ENCODE data around the gene KCNAB1. TPM values are rescaled to one million over a fixed set of nuclear protein-coding genes. Genes with fewer than 3 reads are reported as not detected.

The KCNAB1 gene
- total and polyA plus RNA-seq, 2 donors (not counting 1 experiment from before 2014, with no cell fraction given): 0.03 to 0.33 TPM

DNA sequence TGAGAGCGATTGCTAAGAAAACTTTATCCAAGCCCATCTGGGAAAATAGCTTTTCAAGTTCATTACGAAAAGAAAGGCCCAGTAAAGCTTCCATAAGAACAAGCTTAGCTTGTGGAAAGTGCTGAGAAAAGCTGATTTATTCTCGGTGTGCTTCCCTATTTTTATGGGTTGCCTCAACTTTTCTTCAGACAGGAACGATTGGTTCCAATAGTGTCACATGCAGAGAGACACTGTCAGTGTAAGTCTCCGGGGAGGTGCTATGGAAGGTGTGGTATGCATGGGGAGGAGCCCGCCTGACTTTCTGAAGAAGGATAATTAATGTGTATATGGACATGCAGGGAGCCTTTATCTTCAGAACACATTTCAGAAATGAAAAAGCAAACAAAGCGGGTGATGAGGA is 257.3 kb downstream of the KCNAB1 start:
- Histone ChIP-seq H3K27ac (ENCODE audit: insufficient read depth, low read length) (no peak overlapping the region), H3K79me2 (ENCODE audit: control insufficient read depth, insufficient read depth, low read length) (no peaks in the 10 kb centered on the region), H4K20me1 (ENCODE audit: control insufficient read depth, extremely low read depth, insufficient read depth, low read length) (no peaks in the 10 kb centered on the region), H3K9me3 (ENCODE audit: control insufficient read depth, insufficient read depth, low read depth, low read length) (no peaks in the 10 kb centered on the region), H3K36me3 (ENCODE audit: control insufficient read depth, insufficient read depth, low read length) (no peaks in the 10 kb centered on the region), H3K4me1 (ENCODE audit: control insufficient read depth, extremely low read depth, insufficient read depth, low read length) (no peaks in the 10 kb centered on the region), H3K4me3 (replicated peaks in 1 of 4; ENCODE audit: control extremely low read depth in 1 of 4, insufficient read depth in 1 of 4, low read depth in 3 of 4, low read length in 4 of 4) (no peak overlapping the region), H3K27me3 (ENCODE audit: control insufficient read depth, insufficient read depth, low read length) (peaks cover 2% of the 10 kb centered on the region), H2AFZ (ENCODE audit: low read length) (no peak overlapping the region), H3K9ac (ENCODE audit: insufficient read depth, low read length) (no peak overlapping the region), H3K4me2 (ENCODE audit: extremely low read depth, insufficient read depth, low read length) (no peak overlapping the region)
- TF ChIP-seq EZH2 (IDR thresholded peaks at IDR 0.05; ENCODE audit: low read length, missing control alignments): no peak
- TF ChIP-seq, protein P1, sequence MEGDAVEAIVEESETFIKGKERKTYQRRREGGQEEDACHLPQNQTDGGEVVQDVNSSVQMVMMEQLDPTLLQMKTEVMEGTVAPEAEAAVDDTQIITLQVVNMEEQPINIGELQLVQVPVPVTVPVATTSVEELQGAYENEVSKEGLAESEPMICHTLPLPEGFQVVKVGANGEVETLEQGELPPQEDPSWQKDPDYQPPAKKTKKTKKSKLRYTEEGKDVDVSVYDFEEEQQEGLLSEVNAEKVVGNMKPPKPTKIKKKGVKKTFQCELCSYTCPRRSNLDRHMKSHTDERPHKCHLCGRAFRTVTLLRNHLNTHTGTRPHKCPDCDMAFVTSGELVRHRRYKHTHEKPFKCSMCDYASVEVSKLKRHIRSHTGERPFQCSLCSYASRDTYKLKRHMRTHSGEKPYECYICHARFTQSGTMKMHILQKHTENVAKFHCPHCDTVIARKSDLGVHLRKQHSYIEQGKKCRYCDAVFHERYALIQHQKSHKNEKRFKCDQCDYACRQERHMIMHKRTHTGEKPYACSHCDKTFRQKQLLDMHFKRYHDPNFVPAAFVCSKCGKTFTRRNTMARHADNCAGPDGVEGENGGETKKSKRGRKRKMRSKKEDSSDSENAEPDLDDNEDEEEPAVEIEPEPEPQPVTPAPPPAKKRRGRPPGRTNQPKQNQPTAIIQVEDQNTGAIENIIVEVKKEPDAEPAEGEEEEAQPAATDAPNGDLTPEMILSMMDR (conservative IDR thresholded peaks at IDR 0.05 in 1 of 2, IDR thresholded peaks at IDR 0.05 in 1 of 2; ENCODE audit: low read depth in 1 of 2, low read length in 2 of 2): no peak
- DNase-seq (ENCODE audit: low read depth in 2 of 2): no peak

DNA sequence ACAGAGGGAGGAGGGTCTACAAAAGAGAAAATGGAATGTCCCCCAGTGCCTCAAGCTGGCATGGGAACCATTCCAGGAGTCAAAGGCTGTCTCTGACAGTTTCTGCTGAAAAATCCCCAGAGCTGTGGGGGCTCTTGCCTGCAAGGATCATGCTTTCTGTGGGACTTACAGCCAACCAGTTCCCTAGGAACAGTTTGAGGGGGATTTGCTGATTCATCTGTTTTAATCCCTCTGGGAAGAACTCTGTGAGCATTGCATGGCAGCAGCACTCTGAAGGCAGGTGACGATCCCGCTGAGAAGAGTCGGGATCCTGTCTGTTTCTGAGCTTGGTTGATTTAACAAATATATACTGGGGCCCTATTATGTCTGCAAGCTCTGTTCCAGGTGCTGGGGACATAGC is 258.5 kb downstream of the KCNAB1 start:
- no peaks in the 10 kb centered on the region for H3K4me1 ChIP-seq (ENCODE audit: control insufficient read depth, extremely low read depth, insufficient read depth, low read length)
- H3K79me2 ChIP-seq (ENCODE audit: control insufficient read depth, insufficient read depth, low read length): no peaks in the 10 kb centered on the region
- TF ChIP-seq, protein P1 (conservative IDR thresholded peaks at IDR 0.05 in 1 of 2, IDR thresholded peaks at IDR 0.05 in 1 of 2; ENCODE audit: low read depth in 1 of 2, low read length in 2 of 2): no peak
- TF ChIP-seq EZH2 (IDR thresholded peaks at IDR 0.05; ENCODE audit: low read length, missing control alignments): no peak

DNA sequence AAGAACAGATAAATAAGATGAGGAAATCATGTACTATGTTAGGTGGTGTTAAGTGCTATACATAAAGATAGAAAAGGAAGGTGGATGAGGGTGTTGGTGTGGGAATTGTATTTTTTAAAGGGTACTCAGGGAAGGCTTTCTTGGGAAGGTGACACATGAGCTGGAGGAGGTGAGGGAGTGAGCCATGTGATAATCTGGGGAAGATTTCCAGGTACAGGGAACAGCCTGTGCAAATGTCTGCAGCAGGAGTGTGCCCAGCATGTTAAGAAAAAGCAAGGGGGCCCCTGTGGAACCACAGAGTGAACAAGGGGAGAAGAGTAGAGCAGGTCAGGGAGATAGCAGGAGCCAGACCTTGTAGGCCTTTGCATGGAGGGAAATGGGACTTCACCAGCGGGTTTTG is 258.9 kb downstream of the KCNAB1 start:
- H3K36me3 ChIP-seq (ENCODE audit: control insufficient read depth, insufficient read depth, low read length): no peaks in the 10 kb centered on the region
- H3K9ac ChIP-seq (ENCODE audit: insufficient read depth, low read length): no peak overlapping the region
- H3K4me1 ChIP-seq (ENCODE audit: control insufficient read depth, extremely low read depth, insufficient read depth, low read length): no peaks in the 10 kb centered on the region
- H4K20me1 ChIP-seq (ENCODE audit: control insufficient read depth, extremely low read depth, insufficient read depth, low read length): no peaks in the 10 kb centered on the region
- no peak overlapping the region for H2AFZ ChIP-seq (ENCODE audit: low read length)
- H3K4me3 ChIP-seq (replicated peaks in 1 of 4; ENCODE audit: control extremely low read depth in 1 of 4, insufficient read depth in 1 of 4, low read depth in 3 of 4, low read length in 4 of 4): no peak overlapping the region
- H3K27me3 ChIP-seq (ENCODE audit: control insufficient read depth, insufficient read depth, low read length): peaks cover 2% of the 10 kb centered on the region
- H3K27ac ChIP-seq (ENCODE audit: insufficient read depth, low read length): no peak overlapping the region
- no peaks in the 10 kb centered on the region for H3K79me2 ChIP-seq (ENCODE audit: control insufficient read depth, insufficient read depth, low read length)
- H3K4me2 ChIP-seq (ENCODE audit: extremely low read depth, insufficient read depth, low read length): no peak overlapping the region
- DNase-seq (ENCODE audit: low read depth in 2 of 2): no peak
- TF ChIP-seq, protein P1 (conservative IDR thresholded peaks at IDR 0.05 in 1 of 2, IDR thresholded peaks at IDR 0.05 in 1 of 2; ENCODE audit: low read depth in 1 of 2, low read length in 2 of 2): no peak
- TF ChIP-seq EZH2 (IDR thresholded peaks at IDR 0.05; ENCODE audit: low read length, missing control alignments): no peak
- H3K9me3 ChIP-seq (ENCODE audit: control insufficient read depth, insufficient read depth, low read depth, low read length): no peaks in the 10 kb centered on the region

More for the DNA sequence above, 258.5 kb downstream of the KCNAB1 start:
- no peak overlapping the region for H3K9ac ChIP-seq (ENCODE audit: insufficient read depth, low read length)
- H2AFZ ChIP-seq (ENCODE audit: low read length): no peak overlapping the region
- H3K36me3 ChIP-seq (ENCODE audit: control insufficient read depth, insufficient read depth, low read length): no peaks in the 10 kb centered on the region
- peaks cover 2% of the 10 kb centered on the region for H3K27me3 ChIP-seq (ENCODE audit: control insufficient read depth, insufficient read depth, low read length)
- no peak overlapping the region for H3K4me2 ChIP-seq (ENCODE audit: extremely low read depth, insufficient read depth, low read length)
- H3K4me3 ChIP-seq (replicated peaks in 1 of 4; ENCODE audit: control extremely low read depth in 1 of 4, insufficient read depth in 1 of 4, low read depth in 3 of 4, low read length in 4 of 4): no peak overlapping the region
- H4K20me1 ChIP-seq (ENCODE audit: control insufficient read depth, extremely low read depth, insufficient read depth, low read length): no peaks in the 10 kb centered on the region
- H3K27ac ChIP-seq (ENCODE audit: insufficient read depth, low read length): no peak overlapping the region
- no peaks in the 10 kb centered on the region for H3K9me3 ChIP-seq (ENCODE audit: control insufficient read depth, insufficient read depth, low read depth, low read length)
- no peak for DNase-seq (ENCODE audit: low read depth in 2 of 2)

All from fibroblast of lung (primary cell).